GM21717 (cell line): ENCODE data around the gene RASAL2.
A peak's percentile ranks its signal among the peaks of the same experiment; 100 is the strongest.

Experiments
- ATAC-seq: cut with Tn5 transposase; IDR thresholded peaks from one replicate; pipeline ENCODE4 v1.9.1; 2021; ENCODE audit warnings: mild to moderate bottlenecking, moderate library complexity; ENCODE audit not compliant: unreplicated experiment

The RASAL2 gene

DNA sequence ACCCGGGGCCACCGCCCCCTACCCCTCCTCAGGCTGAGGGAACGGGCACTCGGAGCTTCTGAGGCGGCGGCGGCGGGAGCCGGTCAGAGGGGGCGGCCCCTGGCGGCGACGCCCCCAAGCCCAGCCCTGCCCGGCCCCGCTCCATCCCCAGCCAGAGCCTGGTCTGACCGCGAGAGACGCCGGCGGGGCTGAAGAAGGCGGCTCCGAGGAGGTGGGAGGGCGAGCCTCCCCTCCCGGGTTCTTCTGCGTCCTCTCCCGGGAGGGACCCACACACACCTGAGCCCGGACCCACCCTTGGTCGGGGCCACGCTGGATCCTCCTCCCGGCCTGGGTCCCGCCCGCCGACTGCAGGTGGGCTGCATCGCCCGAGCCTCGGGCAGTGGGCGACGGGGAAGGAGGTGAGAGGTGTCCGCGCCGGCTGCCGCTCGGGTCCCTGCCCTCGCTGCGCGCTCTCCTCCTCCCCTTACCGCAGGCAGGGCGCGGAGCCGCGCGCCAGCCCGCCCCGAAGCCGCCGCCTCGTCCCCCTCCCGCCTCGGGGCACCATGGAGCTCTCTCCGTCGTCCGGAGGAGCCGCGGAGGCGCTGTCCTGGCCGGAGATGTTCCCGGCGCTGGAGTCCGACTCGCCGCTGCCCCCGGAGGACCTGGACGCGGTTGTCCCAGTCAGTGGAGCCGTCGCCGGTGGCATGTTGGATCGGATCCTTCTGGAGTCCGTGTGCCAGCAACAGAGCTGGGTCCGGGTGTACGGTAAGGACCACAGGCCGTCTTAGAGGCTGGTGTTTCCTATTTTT, at the start of gene RASAL2:
TSS of gene RASAL2 (plus strand) at position 154 of the 788 bp plus-strand sequence. CDS start at position 543, 389 bp downstream.
- ATAC-seq, result peak; percentile 35

DNA sequence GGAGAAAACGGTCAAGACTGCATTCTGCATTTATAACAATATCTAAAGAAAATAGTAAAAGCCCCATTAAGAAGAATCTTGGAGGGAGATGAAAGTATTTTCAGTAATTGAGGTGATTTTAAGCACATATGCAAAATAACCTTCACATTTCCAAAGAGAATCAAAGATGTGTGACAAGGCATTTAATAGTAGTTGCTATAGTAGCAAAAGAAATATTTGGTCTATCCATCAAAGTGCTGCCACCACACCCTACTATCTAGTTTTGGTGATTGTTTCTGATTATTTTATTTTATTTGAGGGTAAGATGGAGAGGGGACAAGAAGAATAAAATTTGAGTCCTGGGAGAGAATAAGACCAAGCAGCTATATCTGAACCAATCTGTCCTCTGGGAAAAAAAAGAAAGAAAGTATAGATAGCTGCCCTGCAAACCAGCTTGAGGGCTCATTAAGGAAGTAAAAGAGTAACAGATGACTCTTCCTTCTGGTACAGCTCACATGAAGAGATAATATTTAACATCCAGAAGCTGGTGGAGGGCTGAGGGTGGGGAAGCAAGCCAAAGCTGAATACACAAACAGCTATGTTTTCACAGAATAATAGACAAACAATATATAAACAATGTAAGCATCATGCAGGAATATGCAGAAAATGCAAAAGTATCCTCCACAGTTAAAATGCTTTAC, 47.2 kb upstream of the RASAL2 start:
- no peak for ATAC-seq

DNA sequence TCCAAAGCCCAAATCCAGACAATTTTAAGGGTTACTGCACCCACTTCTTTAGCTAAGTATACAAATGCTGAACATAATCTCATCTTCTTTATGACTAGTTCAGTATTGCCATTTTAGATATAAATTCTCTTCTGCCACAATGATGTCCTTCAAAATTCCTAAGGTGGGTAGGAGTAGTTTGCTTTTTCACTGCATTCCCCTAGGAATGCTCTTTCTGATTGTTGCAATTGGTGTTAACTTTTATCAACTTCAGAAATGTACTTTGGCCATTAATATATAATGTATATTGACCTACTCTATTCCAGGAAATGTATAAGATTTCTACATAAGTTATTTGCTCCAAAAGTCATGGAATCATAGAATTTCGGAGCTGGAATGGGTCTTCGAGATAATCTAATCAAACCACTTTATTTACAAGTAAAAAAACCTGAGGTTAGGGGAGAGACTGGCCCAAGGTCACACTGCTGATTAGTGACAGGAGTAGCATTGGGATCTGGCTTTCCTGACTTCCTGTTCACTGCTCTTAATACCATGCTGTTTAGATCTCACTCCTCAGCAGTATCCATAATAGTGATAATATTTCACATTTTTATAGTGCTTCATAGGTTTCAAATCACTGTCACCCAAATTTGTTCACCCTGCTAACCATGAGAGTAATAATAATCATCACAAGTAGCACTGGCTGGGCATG, 46.4 kb upstream of the RASAL2 start:
- ATAC-seq, result no peak

DNA sequence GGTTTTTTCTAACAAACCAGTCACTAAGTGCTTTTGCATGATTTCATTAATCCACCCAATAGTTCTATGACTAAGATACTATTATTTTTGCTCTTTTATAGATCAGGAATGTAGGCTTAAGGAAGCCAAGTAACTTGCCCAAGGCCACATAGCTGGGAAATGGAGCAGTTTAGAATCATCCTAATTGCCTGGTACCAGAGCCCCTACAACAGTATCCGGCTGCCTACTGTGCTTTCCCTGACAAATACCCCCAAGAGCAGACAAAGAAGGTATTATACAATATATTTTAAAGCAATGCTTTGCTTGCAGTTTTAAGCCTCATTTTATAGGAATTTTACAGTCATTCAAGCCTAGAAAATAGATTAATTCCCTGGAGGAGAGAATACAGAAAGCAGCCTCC, 45.5 kb upstream of the RASAL2 start:
- ATAC-seq, result no peak

DNA sequence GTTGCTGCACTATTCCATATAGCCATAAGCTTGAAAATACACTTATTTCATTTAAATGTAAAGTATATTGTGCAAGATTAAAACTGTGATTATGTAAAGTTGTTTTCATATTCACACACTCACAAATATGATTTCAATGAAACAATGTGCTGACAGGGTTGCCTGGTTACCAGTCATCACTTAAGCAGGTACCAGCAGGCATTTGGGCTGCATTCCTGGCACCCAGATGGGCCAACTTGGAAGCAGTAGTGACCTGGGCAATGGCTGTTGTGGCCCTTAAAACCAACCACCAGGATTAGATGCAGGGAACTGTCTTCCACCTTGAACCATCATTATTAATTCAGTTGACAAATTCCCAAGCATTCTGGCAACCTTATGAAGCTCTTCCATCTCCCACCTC, 45.0 kb upstream of the RASAL2 start:
- no peak for ATAC-seq

DNA sequence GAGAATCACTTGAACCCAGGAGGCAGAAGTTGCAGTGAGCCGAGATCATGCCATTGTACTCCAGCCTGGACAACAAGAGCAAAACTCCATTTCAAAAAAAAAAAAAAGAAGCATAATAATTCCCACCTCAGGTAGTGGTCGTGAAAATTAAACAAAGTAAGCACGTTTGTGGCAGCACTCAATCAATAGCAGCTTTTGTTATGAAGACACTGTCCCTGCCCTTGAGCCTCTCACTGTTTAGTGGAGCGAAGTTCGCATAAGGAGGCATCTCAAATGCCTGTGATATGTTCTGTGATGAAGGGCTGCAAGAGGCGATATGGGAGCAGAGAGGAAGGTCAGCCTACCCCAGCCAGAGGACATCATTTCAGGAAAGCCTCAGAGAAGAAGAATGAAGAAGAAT, 43.8 kb upstream of the RASAL2 start:
- ATAC-seq, result no peak

DNA sequence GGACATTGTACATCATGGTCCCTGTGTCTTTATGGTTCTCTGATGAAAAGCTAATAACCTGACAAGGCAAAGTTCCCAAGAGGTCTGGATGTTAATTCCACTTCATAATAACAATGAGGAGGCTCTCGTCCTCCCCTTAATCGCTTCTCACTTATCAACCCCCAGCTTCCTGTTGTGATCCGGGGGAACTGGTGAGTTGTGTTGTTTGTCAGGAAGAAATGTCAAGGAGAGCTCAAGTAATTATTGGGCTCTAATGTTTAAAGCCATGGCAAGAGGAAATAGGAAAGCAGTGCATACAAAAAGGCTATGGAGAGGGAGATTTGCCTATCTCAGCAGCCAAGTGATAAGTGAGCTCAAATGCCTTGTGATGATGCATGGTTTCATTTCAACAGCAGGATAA, 42.8 kb upstream of the RASAL2 start:
- no peak for ATAC-seq

DNA sequence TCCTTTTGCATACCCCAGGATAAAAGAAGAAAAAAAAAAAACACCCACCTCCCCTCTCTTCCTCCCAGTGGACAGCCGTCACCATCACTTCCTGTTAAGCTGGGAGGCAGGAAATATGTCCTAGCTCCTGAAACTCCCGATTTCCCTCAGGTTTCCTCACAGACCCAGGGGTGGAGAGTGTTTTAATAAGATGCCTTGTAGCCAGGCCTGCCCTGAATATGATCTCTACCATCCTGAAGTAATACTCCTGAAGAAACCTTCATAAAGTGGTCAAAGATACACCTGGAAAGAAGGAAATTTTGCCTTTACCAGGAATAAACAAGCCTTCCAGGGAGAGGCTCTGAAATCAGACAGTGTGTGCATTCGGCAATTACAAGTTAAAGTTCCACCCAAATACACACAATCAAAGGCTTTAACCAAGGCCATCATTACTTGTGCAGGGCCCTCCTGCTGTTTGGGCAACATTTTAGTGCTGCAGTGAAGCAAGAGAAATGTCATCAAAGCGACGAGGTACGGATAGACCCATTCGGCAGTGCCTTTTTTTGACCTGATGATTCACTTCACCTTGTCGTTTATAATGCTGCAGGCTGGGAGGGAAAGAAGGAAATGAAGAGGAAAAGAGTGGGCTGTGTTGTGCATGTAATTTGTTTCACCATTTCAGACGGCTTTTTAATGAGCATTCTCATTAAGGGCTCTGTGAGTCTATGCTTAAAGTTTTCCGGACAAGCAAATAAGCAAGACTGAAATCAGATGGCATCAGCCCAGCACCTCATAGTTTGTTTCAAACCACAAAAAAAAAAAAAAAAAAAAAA, 41.0 kb upstream of the RASAL2 start:
- ATAC-seq, result no peak

DNA sequence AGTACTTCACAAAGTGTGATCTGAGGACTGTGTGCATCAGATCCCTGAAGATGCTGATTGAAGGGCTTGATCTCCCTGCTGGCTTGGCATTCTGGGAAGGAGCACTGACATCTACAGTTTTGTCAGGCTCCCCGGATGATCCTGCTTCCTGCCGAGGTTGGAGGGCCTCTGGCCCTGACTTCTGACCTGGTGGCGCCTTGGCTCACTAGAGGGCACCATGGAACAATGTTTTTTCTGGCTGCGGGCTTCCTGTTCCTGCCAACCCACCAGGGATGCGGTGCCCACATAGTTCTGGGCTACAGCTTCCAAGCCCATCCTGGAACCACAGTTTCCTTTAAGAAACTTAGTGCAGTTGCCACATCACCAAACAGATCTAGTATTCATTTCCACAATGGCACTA, 38.8 kb upstream of the RASAL2 start:
- ATAC-seq, result no peak

DNA sequence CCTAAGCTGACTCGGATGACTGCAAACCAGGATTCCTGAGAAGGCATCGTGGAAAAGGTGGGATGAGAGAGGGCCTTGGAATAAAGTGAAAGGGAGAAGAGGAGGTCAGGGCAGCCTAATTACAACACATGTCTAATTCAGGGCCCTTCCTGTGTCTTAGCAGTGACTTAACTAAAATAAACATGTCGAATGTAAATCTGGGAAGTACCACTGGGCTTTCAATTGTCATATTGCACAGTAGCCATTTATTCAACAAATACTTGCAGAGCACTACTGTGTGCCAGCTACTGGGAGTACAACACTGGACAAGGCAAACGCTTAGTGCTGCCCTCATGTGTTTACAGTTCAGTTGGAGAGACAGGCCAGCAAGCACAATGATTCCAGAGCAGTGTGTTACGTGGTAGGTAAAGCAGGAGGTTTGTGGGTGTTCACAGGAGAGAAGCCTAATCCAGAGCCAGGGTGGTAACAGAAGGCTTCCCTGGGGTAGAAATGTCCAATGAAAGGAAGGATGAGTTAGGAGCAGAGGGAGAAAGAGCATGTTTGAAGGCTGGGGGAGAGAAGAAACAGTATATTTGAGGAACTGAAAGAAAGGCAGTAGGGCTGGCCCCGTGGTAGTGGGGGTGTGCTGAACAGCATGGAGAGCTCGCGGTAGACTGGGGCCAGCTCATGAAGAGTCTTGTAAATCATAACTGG, 38.0 kb upstream of the RASAL2 start:
- ATAC-seq, result peak; percentile 91

DNA sequence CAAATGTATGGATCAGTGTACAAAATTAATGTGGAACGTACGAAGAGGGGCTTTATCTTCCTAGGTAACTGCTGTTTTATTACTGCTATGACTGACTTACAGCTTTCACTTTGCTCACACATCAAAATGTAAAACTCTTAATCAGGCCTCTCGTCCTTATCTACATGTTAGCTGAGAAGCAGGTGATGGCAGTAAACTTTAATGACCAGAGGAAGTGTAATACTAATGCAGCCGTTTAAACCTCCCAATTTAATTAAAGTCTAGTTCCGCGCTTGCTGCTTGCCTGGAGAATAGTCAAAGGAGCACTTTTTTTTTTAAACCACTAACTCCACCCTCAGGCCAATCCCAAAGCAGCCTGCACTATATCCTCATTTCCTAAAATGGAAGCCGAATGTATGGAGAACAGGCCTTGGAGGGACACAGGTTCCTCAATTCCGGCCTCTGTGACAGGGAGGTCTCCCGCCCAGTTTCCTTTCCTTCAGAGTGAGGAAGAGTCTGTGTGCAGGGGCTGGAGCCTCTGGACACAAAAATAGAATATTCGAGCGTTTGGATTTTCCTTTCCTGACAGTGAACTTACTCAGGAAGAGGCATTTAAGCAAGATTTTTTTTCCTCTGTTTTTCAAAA, 36.7 kb upstream of the RASAL2 start:
- ATAC-seq, result no peak

DNA sequence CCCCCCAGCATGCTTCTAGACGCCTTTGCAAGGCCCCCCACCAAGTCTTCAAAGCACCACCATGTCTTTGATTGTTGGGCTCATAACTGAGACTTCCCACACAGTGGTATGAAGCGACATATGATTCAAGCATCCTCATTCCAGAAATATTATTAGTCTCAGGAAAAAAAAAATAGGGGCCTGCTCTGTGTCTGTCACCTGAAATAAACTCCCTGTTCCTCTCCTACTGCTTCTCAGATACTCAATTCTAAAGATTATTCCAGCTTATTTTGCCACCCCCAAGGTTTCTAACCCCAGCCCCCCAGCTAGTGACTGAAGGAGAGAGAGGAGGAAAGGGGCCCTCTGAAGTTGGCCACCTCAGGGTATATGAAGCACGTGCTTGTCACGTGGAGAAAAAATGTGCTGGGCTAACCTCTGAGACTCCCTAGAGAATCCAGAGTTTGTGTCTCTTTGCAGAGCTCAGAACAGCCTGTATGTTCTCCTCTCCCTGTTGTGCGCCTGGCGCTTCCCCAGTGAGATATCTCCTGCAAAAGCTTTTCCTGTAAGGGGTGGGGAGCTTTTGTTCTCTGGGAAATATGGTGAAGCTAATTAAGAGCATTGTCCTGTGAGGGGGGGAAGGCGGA, 35.9 kb upstream of the RASAL2 start:
- no peak for ATAC-seq

DNA sequence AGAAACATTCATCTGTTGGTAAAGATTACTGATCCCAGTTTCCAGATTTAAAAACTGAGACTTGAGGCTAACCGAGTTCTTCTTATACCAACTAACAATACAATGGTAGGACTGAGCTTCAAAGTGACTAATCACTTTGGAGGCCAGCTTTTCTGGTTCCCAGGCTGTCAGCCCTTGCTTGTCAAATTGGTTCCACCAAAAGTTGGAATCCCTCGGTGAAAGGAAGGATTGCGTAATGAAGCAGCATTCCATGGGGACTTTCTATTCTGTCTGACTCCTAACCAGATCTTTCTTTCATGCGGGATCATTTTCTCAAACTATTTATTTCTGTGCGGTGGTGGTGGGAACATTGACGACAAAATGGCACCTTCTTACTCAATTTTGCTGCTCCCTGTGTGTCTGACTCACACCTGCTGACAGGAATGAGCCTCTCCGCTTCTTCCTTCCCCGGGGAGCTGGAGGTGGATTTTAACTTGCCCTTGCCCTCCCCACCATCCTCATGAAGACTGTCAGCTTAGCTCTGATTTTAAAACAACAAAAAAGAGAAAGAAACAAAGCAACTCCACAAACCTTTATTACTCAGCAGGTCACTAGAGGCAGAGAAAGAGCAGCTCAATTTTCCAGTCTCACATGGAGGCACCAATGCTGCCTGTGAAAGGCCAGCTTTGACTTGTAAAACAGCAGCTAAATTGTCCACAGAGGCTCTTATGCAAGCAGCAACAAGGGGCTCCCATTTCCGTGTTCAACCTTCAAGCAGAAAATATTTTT, 32.9 kb upstream of the RASAL2 start:
- ATAC-seq, result no peak

DNA sequence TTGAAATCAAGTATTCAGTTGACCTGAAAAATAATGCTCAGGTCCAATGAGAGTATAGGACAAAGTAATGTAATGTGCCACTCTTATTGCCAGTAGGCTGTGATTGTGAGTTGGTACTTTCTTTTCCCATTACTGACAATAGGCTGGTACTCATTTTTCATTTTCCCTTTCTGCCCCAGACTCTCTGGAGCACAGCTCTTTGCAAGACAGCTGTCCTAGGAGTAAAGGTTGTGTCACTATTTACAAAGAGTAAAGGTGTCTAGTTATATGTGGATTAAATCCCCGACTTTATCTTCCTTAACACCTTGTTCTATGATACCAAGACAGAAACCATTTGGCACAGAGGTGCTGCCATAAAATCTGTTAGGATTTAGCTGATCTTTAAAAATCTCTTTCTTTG, 32.3 kb upstream of the RASAL2 start:
- ATAC-seq, result no peak

DNA sequence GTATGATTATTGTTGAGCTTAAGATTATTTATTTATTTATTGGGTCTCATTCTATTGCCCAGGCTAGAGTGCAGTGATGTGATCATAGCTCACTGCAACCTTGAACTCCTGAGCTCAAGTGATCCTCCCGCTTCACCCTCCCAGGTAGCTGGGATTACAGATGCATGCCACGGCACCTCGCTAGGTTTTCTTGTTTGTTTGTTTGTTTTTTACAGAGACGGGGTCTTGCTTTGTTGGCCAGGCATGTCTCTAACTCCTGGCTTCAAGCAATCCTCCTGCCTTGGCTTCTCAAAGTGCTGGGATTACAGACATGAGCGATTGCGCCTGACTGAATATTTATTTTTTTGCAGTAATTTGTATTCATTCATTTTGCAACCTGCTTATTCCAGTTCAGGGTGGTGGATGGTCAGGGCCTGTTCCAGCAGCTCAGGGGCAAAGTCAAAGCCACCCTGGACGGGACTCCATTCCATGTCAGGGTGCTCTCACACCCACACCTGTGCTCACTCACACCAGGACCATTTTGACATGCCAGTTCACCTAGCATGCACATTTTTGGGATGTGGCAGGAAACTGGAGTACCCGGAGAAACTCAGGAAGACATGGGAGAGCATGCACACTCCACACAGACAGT, 29.6 kb upstream of the RASAL2 start:
- ATAC-seq, result no peak

DNA sequence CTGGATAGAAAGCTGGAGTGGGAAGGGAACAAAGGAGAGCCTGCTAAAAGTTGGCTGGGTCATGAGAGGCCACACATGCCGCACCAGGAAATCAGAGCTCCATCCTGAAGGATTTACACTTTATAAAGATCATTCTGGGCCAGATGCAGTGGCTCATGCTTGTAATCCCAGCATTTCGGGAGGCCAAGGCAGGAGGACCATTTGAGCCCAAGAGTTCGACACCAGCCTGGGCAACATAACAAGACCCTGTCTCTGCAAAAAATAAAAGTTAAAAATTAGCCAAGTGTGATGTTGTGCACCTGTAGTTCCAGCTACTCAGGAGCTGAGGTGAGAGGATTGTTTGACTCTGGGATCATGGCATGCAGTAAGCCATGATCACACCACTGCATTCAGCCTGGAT, 28.7 kb upstream of the RASAL2 start:
- no peak for ATAC-seq

DNA sequence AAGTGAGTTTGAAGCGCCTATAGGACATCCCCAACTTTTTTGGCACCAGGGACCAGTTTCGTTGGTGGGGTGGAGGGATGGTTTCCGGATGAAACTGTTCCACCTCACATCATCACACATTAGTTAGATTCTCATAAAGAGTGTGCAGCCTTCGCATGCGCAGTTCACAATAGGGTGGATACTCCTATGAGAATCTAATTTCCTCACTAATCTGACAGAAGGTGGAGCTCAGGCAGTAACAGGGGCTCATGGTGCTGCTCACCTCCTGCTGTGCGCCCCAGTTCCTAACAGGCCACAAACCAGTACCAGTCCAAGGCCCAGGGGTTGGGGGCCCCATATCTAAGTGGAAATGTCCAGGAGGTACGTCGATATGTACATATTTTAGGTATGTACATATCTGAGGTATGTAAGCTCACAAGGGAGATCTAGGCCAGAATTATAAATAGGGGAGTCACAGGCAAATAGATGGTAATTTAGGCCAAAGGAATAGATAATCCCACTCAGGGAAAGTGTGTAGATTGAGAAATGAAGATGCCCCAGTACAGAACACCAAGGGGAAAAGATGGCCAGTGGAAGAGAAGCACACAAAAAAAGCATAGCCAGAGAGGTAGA, 27.5 kb upstream of the RASAL2 start:
- ATAC-seq, result no peak
